ENCODE results near the gene CENPP. TPM values are rescaled to one million over a fixed set of nuclear protein-coding genes. Genes with fewer than 3 reads are reported as not detected.
"Not testable (repeated sequence)": the region's sequence is repeated elsewhere in the genome, so short reads cannot be mapped to it uniquely, and the experiment has no call there.

Gene CENPP
- total RNA-seq, 4 donors from 2014 or later, result 2.8 to 51.2 (median 4.9) TPM

DNA sequence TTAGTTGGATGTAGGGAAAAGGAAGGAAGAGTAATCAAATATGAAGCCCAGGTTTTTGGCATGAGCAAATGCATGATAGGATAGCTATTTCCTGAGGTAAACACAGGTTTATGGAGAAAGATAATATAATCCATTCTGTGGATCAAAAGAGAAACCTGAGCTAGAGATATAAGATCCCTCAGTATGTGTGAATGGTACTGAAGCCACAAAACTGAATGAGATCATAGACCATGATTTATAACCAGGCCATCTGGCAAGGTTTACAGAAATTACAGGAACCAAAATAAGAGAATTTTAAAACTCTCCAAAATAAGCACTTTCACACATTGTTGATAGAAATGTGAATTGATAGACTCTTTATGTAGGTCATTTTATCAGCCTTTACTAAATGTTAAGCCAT is 238.8 kb downstream of the CENPP start:
- H3K4me1 ChIP-seq, result no peaks in the 10 kb centered on the region
- H3K36me3 ChIP-seq, result no peaks in the 10 kb centered on the region
- H3K27ac ChIP-seq, result no peak overlapping the region
- H3K27me3 ChIP-seq, result no peaks in the 10 kb centered on the region
- no peaks in the 10 kb centered on the region for H3K9me3 ChIP-seq
- H3K4me3 ChIP-seq, result no peak overlapping the region
- no peak for DNase-seq
- TF ChIP-seq, protein P1, sequence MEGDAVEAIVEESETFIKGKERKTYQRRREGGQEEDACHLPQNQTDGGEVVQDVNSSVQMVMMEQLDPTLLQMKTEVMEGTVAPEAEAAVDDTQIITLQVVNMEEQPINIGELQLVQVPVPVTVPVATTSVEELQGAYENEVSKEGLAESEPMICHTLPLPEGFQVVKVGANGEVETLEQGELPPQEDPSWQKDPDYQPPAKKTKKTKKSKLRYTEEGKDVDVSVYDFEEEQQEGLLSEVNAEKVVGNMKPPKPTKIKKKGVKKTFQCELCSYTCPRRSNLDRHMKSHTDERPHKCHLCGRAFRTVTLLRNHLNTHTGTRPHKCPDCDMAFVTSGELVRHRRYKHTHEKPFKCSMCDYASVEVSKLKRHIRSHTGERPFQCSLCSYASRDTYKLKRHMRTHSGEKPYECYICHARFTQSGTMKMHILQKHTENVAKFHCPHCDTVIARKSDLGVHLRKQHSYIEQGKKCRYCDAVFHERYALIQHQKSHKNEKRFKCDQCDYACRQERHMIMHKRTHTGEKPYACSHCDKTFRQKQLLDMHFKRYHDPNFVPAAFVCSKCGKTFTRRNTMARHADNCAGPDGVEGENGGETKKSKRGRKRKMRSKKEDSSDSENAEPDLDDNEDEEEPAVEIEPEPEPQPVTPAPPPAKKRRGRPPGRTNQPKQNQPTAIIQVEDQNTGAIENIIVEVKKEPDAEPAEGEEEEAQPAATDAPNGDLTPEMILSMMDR (IDR thresholded peaks at IDR 0.05), result no peak

DNA sequence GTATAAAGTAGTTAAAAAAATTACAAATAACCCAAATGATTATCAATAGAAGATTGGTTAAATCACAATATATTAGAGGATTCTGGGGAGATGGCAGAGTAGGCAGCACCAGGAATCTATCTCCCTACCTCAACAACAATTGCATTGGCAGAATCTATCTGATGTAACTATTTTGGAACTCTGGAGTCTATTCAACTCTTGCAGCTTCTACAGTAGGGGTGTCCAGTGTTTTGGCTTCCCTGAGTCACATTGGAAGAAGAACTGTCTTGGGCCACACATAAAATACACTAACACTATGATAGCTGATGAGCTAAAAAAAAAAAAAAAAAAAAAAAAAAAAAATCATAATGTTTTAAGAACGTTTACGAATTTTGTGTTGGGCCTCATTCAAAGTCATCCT is 239.2 kb downstream of the CENPP start:
- Histone ChIP-seq H3K4me3 (no peak overlapping the region), H3K27ac (no peak overlapping the region), H3K9me3 (no peaks in the 10 kb centered on the region), H3K4me1 (no peaks in the 10 kb centered on the region), H3K27me3 (no peaks in the 10 kb centered on the region), H3K36me3 (no peaks in the 10 kb centered on the region)
- no peak for DNase-seq
- no peak for TF ChIP-seq POLR2A (IDR thresholded peaks at IDR 0.05)
- TF ChIP-seq, protein P1 (IDR thresholded peaks at IDR 0.05), result no peak

DNA sequence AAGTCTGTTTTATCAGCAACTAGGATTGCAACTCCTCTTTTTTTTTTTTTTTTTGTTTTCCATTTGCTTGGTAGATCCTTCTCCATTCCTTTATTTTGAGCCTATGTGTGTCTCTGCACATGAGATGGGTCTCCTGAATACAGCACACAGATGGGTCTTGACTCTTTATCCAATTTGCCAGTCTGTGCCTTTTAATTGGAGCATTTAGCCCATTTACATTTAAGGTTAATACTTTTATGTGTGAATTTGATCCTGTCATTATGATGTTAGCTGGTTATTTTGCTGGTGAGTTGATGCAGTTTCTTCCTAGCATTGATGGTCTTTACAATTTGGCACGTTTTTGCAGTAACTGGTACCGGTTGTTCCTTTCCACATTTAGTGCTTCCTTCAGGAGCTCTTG is 246.1 kb downstream of the CENPP start:
- not testable (repeated sequence) for H3K4me3 ChIP-seq, H3K4me1 ChIP-seq, H3K27me3 ChIP-seq, H3K36me3 ChIP-seq, H3K27ac ChIP-seq, H3K9me3 ChIP-seq, DNase-seq

DNA sequence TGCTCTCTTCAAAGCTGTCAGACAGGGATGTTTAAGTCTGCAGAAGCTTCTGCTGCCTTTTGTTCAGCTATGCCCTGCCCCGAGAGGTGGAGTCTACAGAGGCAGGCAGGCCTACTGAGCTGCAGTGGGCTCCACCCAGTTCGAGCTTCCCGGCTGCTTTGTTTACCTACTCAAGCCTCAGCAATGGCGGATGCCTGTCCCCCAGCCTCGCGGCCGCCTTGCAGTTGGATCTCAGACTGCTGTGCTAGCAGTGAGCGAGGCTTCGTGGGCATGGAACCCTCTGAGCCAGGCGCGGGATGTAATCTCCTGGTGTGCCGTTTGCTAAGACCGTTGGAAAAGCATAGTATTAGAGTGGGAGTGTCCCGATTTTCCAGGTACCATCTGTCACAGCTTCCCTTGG is 247.9 kb downstream of the CENPP start:
- H3K9me3 ChIP-seq, H3K36me3 ChIP-seq, H3K4me1 ChIP-seq, H3K27ac ChIP-seq, H3K4me3 ChIP-seq, DNase-seq, H3K27me3 ChIP-seq: not testable (repeated sequence)

DNA sequence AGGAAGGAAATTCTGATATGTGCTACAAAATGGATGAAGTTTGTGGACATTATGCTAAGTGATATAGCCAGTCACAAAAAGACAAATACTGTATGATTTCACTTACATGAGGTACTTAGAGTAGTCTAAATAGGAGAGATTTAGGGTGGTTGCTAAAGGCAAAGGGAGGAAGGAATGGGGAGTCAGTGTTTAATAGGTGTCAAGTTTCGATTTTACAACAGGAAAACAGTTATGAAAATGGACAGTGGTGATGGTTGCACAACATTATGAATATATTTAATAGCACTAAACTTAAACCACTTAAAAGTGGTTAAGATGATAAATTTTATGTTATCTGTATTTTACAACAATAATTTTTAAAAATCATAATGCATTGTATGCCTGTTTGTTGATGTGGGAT is 250.4 kb downstream of the CENPP start:
- no peaks in the 10 kb centered on the region for H3K36me3 ChIP-seq
- H3K9me3 ChIP-seq, result no peaks in the 10 kb centered on the region
- no peak for DNase-seq
- H3K27ac ChIP-seq, result no peak overlapping the region
- no peak overlapping the region for H3K4me3 ChIP-seq
- no peaks in the 10 kb centered on the region for H3K27me3 ChIP-seq
- TF ChIP-seq, protein P1 (IDR thresholded peaks at IDR 0.05), result no peak
- no peak for TF ChIP-seq POLR2A (IDR thresholded peaks at IDR 0.05)
- H3K4me1 ChIP-seq, result no peaks in the 10 kb centered on the region

DNA sequence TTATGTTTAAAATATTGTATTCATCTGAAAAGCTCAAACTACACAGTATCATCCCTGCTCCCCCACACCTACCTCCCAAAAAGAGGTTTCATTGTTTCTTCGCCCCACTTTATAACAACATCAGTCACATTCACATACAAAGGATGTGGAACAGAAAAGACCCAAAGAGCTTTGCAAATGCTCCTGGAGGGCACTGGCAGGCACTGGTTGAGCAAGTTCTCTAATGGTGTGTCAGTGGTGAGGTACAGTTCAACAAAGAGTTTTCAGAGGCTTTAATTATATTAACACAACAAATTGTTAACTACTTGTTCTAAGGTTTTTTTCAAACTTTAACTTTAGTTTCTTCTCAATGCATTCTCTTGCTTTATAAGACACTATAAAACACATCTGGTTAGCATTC is 264.2 kb downstream of the CENPP start:
- no peak for DNase-seq
- H3K4me1 ChIP-seq, result peaks cover 0 to 5% (median 0%) of the 10 kb centered on the region in 4 donors
- no peaks in the 10 kb centered on the region for H3K27me3 ChIP-seq
- H3K27ac ChIP-seq, result peak overlapping the region in 1 of 4 donors; percentile 5
- TF ChIP-seq POLR2A (IDR thresholded peaks at IDR 0.05), result no peak
- TF ChIP-seq, protein P1 (IDR thresholded peaks at IDR 0.05), result no peak
- H3K9me3 ChIP-seq, result no peaks in the 10 kb centered on the region
- H3K36me3 ChIP-seq, result no peaks in the 10 kb centered on the region
- no peak overlapping the region for H3K4me3 ChIP-seq

DNA sequence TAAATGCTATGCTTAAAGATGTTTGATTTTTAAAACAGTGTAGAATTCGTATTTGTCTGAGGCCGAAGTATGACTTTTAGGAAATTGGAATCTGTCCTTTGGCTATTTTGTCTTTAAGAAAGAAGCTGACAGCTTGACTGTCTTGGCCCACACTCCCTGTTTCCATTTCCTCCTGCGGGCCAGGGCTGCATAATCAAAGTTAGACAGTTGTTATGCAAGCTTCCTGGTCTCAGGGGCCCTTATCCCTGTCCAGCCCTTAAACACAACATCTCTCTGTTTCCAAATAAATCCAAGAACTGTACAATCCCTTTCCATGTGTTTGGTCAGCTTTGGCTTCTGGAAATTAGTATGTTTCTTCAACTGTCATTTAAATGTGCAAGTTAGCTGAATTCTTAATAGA is 264.6 kb downstream of the CENPP start:
- TF ChIP-seq, protein P1 (IDR thresholded peaks at IDR 0.05), result no peak
- no peak for TF ChIP-seq POLR2A (IDR thresholded peaks at IDR 0.05)
- Histone ChIP-seq H3K9me3 (no peaks in the 10 kb centered on the region), H3K27ac (peak overlapping the region in 1 of 4 donors; percentile 5), H3K36me3 (no peaks in the 10 kb centered on the region), H3K4me3 (no peak overlapping the region), H3K4me1 (peaks cover 0 to 5% (median 0%) of the 10 kb centered on the region in 4 donors), H3K27me3 (no peaks in the 10 kb centered on the region)
- DNase-seq, result no peak
